ENCODE measurements around the gene DUSP8.

- no peak for TF ChIP-seq CTCF (IDR thresholded peaks at IDR 0.05)
- no peak for TF ChIP-seq POLR2AphosphoS5 (IDR thresholded peaks at IDR 0.05)
Observed at GRCh38 chr11:1586699-1587098, 14.6 kb upstream of the DUSP8 start.

Measured in esophagus muscularis mucosa (tissue), 3 donors.